K562 (cell line): ENCODE results near the gene CNOT2. TPM values are rescaled to one million over a fixed set of nuclear protein-coding genes. Genes with fewer than 3 reads are reported as not detected.

ENCODE experiments used
- ATAC-seq: fragments of 200-7000 bp; cut with Tn5 transposase; 3 replicates; pipeline ENCODE4 v1.9.1; 2020; ENCODE audit warnings: moderate library complexity
- BruUV-seq: library from RNA; stranded (reverse); fragments of 400-500 nt; replicated peaks from 2 replicates; lab custom pipeline; 2021; lab: Mats Ljungman, UMichigan
- CTCF ChIA-PET: fragments of 300-600 bp; formaldehyde crosslinking; extraction: SDS; loops from one replicate; lab custom pipeline; 2021; ENCODE audit warnings: low intra/inter-chr PET ratio; lab: Yijun Ruan, JAX
- POLR2A ChIA-PET: fragments of 300-600, 350-650 bp; sonication (Branson Sonifier 250); formaldehyde crosslinking; extraction: SDS; loops from one replicate; lab custom pipeline; 2021; ENCODE audit warnings: antibody characterized with exemption, inconsistent platforms; lab: Yijun Ruan, JAX
- DNase-seq, 4 experiments: peaks; one replicate each; pipeline versions ENCODE4 v3.0.0 to v3.0.0-alpha.2; 2011 to 2018; ENCODE audit warnings: low spot score in 3 of 4, mixed read lengths in 3 of 4; ENCODE audit errors: extremely low read depth in 1 of 4
- FAIRE-seq: peaks from 2 replicates; lab custom pipeline; 2011; peaks lifted over from hg19 to GRCh38; lab: Jason Lieb, UNC
- H2AFZ ChIP-seq: 2 replicates; pipeline ENCODE4 v1.6.0; 2011; ENCODE audit warnings: low read depth, low read length, control low read depth, inconsistent platforms
- H3K27ac ChIP-seq: fragments of 200-600 bp; 3 replicates; pipeline ENCODE4 v1.8.0; 2011; ENCODE audit warnings: low read depth, mild to moderate bottlenecking, control low read depth, inconsistent platforms, low read length, moderate library complexity, mixed read lengths; ENCODE audit errors: extremely low read depth
- H3K27me3 ChIP-seq, 2 experiments: fragments of 300-600 bp in 1 of 2; 2 replicates in 1 of 2; 3 replicates in 1 of 2; pipeline versions ENCODE4 v1.6.0 to v1.8.0; 2011; ENCODE audit warnings: inconsistent platforms in 2 of 2, low read length in 2 of 2, mild to moderate bottlenecking in 1 of 2, mixed read lengths in 1 of 2, moderate library complexity in 1 of 2; ENCODE audit not compliant: control insufficient read depth in 2 of 2, insufficient read depth in 2 of 2
- H3K36me3 ChIP-seq: fragments of 300-600 bp; 3 replicates; pipeline ENCODE4 v1.8.0; 2011; ENCODE audit warnings: mild to moderate bottlenecking, low read length, inconsistent platforms; ENCODE audit not compliant: control insufficient read depth, insufficient read depth
- H3K4me1 ChIP-seq, 2 experiments: fragments of 200-600 bp in 1 of 2; replicated peaks in 1 of 2; 2 replicates in 1 of 2; 3 replicates in 1 of 2; pipeline versions ENCODE4 v1.5.1 to v1.8.0; 2011; ENCODE audit warnings: inconsistent platforms in 2 of 2, low read length in 2 of 2, mild to moderate bottlenecking in 1 of 2, mixed read lengths in 1 of 2, moderate library complexity in 1 of 2; ENCODE audit not compliant: control insufficient read depth in 2 of 2, insufficient read depth in 2 of 2
- H3K4me2 ChIP-seq: 2 replicates; pipeline ENCODE4 v1.6.1; 2011; ENCODE audit warnings: low read length, control low read depth, inconsistent platforms, mixed read lengths; ENCODE audit not compliant: insufficient read depth
- H3K4me3 ChIP-seq: fragments of 200-600 bp; sonication (generic), shearing (Covaris generic); 2 replicates; pipeline ENCODE4 v1.5.1; 2016; ENCODE audit warnings: control low read depth, inconsistent platforms
- H3K79me2 ChIP-seq: fragments of 200-600 bp; 3 replicates; pipeline ENCODE4 v1.8.0; 2011; ENCODE audit warnings: low read length, inconsistent platforms; ENCODE audit not compliant: control insufficient read depth, insufficient read depth
- H3K9ac ChIP-seq, 2 experiments: 2 replicates each; pipeline versions ENCODE4 v1.6.0 to v1.6.1; 2011; ENCODE audit warnings: low read depth in 2 of 2, low read length in 2 of 2, control low read depth in 1 of 2, inconsistent platforms in 1 of 2, mild to moderate bottlenecking in 1 of 2, mixed read lengths in 1 of 2; ENCODE audit not compliant: insufficient read depth in 1 of 2
- H3K9me1 ChIP-seq: one replicate; pipeline ENCODE4 v1.6.0; 2011; ENCODE audit warnings: inconsistent platforms, mild to moderate bottlenecking, low read length, moderate library complexity; ENCODE audit not compliant: control insufficient read depth, insufficient read depth
- H3K9me3 ChIP-seq: replicated peaks from 2 replicates; pipeline ENCODE4 v1.5.1; 2011; ENCODE audit warnings: low read depth, low read length, inconsistent platforms; ENCODE audit not compliant: control insufficient read depth, insufficient read depth
- H4K20me1 ChIP-seq: replicated peaks from 2 replicates; pipeline ENCODE4 v1.6.1; 2011; ENCODE audit warnings: low read length, inconsistent platforms, mixed read lengths; ENCODE audit not compliant: control insufficient read depth, insufficient read depth
- DIDO1 ChIP-seq: fragments of 450-650 bp; IDR thresholded peaks from 2 replicates; pipeline ENCODE4 v1.6.1; 2016; ENCODE audit warnings: low read depth, missing biosample characterization, missing genetic modification characterization
- LARP7 ChIP-seq: fragments of 450-650 bp; IDR thresholded peaks from 2 replicates; pipeline ENCODE4 v1.6.1; 2016
- PHF8 ChIP-seq: fragments of 200-600 bp; sonication (generic); IDR thresholded peaks from 2 replicates; pipeline ENCODE4 v1.6.1; 2012; ENCODE audit warnings: mixed run types, mild to moderate bottlenecking, inconsistent platforms, low read length, moderate library complexity, borderline replicate concordance
- WGBS: fragments of 100-300 bp; shearing (Covaris generic); methylation state at CpG from one replicate; pipeline ENCODE4 v1.1.6; 2016; ENCODE audit warnings: low coverage, mixed read lengths; ENCODE audit not compliant: insufficient coverage; ENCODE audit errors: missing lambda C conversion rate; 5-methylcytosine and 5-hydroxymethylcytosine counted together
- in situ Hi-C: fragments of 300-500 bp; cut with MboI; formaldehyde crosslinking; loops from 4 replicates; pipeline ENCODE4 v1.15.0; 2018; ENCODE audit warnings: inconsistent platforms, mixed read lengths
- intact Hi-C: fragments of 100-400 bp; cut with micrococcal nuclease; formaldehyde crosslinking; loops from 2 replicates; pipeline ENCODE4 v1.14.2; 2022
- polyA plus RNA-seq, 8 experiments: library from polyadenylated mRNA; depleted of rRNA in 4 of 8; stranded (reverse) in 5 of 8; unstranded in 3 of 8; fragments of >200 nt; fragmentation: Nextera tagmentation in 2 of 8; fragmentation: Illumina TruSeq in 1 of 8; extraction: Ambion mirVana in 2 of 8; extraction: Trizol in 1 of 8; gene quantifications; 2 replicates each; pipeline versions ENCODE4 v1.2.1 to v1.2.3, GENCODE V29; 2011 to 2014; ENCODE audit warnings: inconsistent platforms in 1 of 8, missing spikeins in 1 of 8
- total RNA-seq, 7 experiments: library from RNA; depleted of rRNA in 6 of 7; stranded (reverse); fragments of >200 nt in 6 of 7; fragmentation: Illumina TruSeq in 2 of 7; extraction: Trizol in 2 of 7; gene quantifications; 2 replicates each; pipeline versions ENCODE4 v1.2.1 to v1.2.3, GENCODE V29; 2011 to 2021; ENCODE audit warnings: low replicate concordance in 1 of 7
- TF ChIP-seq, protein P1 (sequence below): fragments of 450-650 bp; IDR thresholded peaks from 2 replicates; pipeline ENCODE4 v1.6.1; 2016; ENCODE audit warnings: low read depth
- TF ChIP-seq, protein P2 (sequence below): IDR thresholded peaks from 2 replicates; pipeline ENCODE4 v1.6.1; 2016; ENCODE audit warnings: missing genetic modification characterization, missing compliant biosample characterization

The CNOT2 gene
- total and polyA plus RNA-seq, 9 of the 15 experiments (the other 6 are each of a cell fraction or from before 2014, with no cell fraction given): 43.6 to 119 (median 84.4) TPM

DNA sequence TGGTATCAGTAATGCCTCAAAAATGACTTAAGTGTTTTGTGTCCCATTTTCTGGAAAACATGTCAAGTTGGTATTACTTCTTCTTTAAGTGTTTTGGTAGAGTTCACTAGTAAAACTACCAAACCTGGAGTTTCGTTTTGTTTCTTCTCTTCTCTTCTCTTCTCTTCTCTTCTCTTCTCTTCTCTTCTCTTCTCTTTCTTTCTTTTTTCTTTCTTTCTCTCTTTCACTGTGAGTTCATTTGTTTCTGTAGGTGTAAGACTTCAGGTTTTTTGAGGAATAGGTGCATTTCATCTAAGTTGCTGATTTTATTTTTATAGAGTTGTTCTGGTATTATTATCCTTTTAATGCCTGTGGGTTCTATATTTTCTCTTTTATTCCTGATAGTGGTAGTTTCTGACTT, 21.9 kb downstream of the CNOT2 start:
- H4K20me1 ChIP-seq: peaks cover 6% of the 10 kb centered on the region; the same call in 1 of the 2 replicates
- POLR2A ChIA-PET: no interaction called here
- no peak overlapping the region for H2AFZ ChIP-seq
- no peak for ATAC-seq
- peak; percentile 51 for FAIRE-seq
- peaks cover 0 to 13% of the 10 kb centered on the region in 2 experiments; a peak in 2 of 5 replicates for H3K4me1 ChIP-seq
- in situ Hi-C loops (no loop called here), intact Hi-C loops (no loop called here)
- no peaks in the 10 kb centered on the region for H3K27me3 ChIP-seq
- no peak overlapping the region for H3K27ac ChIP-seq
- H3K9me3 ChIP-seq: no peaks in the 10 kb centered on the region
- H3K4me2 ChIP-seq: no peak overlapping the region
- H3K9me1 ChIP-seq: no peaks in the 10 kb centered on the region
- H3K36me3 ChIP-seq: no peaks in the 10 kb centered on the region
- TF ChIP-seq, protein P1, sequence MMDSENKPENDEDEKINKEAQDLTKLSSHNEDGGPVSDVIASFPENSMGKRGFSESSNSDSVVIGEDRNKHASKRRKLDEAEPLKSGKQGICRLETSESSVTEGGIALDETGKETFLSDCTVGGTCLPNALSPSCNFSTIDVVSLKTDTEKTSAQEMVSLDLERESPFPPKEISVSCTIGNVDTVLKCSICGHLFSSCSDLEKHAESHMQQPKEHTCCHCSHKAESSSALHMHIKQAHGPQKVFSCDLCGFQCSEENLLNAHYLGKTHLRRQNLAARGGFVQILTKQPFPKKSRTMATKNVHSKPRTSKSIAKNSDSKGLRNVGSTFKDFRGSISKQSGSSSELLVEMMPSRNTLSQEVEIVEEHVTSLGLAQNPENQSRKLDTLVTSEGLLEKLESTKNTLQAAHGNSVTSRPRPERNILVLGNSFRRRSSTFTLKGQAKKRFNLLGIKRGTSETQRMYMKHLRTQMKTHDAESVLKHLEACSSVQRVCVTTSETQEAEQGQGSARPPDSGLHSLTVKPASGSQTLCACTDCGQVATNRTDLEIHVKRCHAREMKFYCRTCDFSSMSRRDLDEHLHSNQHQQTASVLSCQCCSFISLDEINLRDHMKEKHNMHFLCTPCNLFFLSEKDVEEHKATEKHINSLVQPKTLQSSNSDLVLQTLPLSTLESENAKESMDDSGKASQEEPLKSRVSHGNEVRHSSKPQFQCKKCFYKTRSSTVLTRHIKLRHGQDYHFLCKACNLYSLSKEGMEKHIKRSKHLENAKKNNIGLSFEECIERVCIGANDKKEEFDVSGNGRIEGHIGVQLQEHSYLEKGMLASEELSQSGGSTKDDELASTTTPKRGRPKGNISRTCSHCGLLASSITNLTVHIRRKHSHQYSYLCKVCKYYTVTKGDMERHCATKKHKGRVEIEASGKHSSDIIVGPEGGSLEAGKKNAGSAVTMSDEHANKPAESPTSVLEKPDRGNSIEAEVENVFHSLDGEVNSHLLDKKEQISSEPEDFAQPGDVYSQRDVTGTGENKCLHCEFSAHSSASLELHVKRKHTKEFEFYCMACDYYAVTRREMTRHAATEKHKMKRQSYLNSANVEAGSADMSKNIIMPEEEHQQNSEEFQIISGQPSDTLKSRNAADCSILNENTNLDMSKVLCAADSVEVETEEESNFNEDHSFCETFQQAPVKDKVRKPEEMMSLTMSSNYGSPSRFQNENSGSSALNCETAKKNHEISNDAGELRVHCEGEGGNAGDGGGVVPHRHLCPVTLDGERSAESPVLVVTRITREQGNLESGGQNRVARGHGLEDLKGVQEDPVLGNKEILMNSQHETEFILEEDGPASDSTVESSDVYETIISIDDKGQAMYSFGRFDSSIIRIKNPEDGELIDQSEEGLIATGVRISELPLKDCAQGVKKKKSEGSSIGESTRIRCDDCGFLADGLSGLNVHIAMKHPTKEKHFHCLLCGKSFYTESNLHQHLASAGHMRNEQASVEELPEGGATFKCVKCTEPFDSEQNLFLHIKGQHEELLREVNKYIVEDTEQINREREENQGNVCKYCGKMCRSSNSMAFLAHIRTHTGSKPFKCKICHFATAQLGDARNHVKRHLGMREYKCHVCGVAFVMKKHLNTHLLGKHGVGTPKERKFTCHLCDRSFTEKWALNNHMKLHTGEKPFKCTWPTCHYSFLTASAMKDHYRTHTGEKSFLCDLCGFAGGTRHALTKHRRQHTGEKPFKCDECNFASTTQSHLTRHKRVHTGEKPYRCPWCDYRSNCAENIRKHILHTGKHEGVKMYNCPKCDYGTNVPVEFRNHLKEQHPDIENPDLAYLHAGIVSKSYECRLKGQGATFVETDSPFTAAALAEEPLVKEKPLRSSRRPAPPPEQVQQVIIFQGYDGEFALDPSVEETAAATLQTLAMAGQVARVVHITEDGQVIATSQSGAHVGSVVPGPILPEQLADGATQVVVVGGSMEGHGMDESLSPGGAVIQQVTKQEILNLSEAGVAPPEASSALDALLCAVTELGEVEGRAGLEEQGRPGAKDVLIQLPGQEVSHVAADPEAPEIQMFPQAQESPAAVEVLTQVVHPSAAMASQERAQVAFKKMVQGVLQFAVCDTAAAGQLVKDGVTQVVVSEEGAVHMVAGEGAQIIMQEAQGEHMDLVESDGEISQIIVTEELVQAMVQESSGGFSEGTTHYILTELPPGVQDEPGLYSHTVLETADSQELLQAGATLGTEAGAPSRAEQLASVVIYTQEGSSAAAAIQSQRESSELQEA: 0 out of 2 replicates have a peak, but pooled peaks have one; percentile 20
- TF ChIP-seq, protein P2, sequence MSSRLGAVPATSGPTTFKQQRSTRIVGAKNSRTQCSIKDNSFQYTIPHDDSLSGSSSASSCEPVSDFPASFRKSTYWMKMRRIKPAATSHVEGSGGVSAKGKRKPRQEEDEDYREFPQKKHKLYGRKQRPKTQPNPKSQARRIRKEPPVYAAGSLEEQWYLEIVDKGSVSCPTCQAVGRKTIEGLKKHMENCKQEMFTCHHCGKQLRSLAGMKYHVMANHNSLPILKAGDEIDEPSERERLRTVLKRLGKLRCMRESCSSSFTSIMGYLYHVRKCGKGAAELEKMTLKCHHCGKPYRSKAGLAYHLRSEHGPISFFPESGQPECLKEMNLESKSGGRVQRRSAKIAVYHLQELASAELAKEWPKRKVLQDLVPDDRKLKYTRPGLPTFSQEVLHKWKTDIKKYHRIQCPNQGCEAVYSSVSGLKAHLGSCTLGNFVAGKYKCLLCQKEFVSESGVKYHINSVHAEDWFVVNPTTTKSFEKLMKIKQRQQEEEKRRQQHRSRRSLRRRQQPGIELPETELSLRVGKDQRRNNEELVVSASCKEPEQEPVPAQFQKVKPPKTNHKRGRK (tag): peak; percentile 63; the same call in 1 of the 2 replicates
- TF ChIP-seq DIDO1 (tag) (no peak), LARP7 (0 out of 2 replicates have a peak, but pooled peaks have one; percentile 9), PHF8 (no peak)
- WGBS: 46% methylated on average over 1 of the region's 1 CpG
- H3K4me3 ChIP-seq: no peak overlapping the region
- CTCF ChIA-PET: no interaction called here
- no peak overlapping the region for H3K9ac ChIP-seq
- DNase-seq: no peak
- no TSS peak for BruUV-seq
- H3K79me2 ChIP-seq: peaks cover 96% of the 10 kb centered on the region
